ENCODE results near the gene NUP210L.

NUP210L gene

GRCh38 chr1:153962088-153963029, 192.5 kb downstream of the NUP210L start:
- DNase-seq: no peak

- no peak for DNase-seq
These were observed 193.5 kb downstream of the NUP210L start for GRCh38 chr1:153961421-153961820.

- DNase-seq: no peak
These were observed 194.7 kb downstream of the NUP210L start for GRCh38 chr1:153960206-153960605.

- DNase-seq: no peak
These were observed 195.4 kb downstream of the NUP210L start for GRCh38 chr1:153959454-153959853.

- DNase-seq: no peak
These were observed 196.0 kb downstream of the NUP210L start for GRCh38 chr1:153958961-153959260.

GRCh38 chr1:153958111-153958960, 196.5 kb downstream of the NUP210L start, which contains the start of gene CRTC2:
Gene CRTC2 (minus strand): TSS chr1:153958612. CDS start chr1:153958497, 115 bp downstream.
- DNase-seq: peak; percentile 94 to 96

- DNase-seq: peak in 1 of 2 donors; percentile 29
These were observed 197.1 kb downstream of the NUP210L start for GRCh38 chr1:153957744-153958110.

GRCh38 chr1:153956997-153957715, 197.7 kb downstream of the NUP210L start:
- DNase-seq: no peak

GRCh38 chr1:153954826-153955225, 200.0 kb downstream of the NUP210L start:
- no peak for DNase-seq

GRCh38 chr1:153953859-153954365, 201.0 kb downstream of the NUP210L start:
- DNase-seq: no peak

- no peak for DNase-seq
These were observed 203.1 kb downstream of the NUP210L start for GRCh38 chr1:153951801-153952200.

- DNase-seq: no peak
These were observed 203.7 kb downstream of the NUP210L start for GRCh38 chr1:153951183-153951582.

- DNase-seq: peak; percentile 63 to 69
These were observed 208.1 kb downstream of the NUP210L start, which contains the start of gene DENND4B for GRCh38 chr1:153946622-153947241. Gene DENND4B (minus strand): TSS chr1:153946718. CDS start chr1:153944374, 2,344 bp downstream.

GRCh38 chr1:153945795-153946621, 208.9 kb downstream of the NUP210L start:
- peak; percentile 56 to 62 for DNase-seq

GRCh38 chr1:153945131-153945794, 209.6 kb downstream of the NUP210L start:
- DNase-seq: peak; percentile 55 to 57

GRCh38 chr1:153944827-153945117, 210.1 kb downstream of the NUP210L start:
- no peak for DNase-seq

- no peak for DNase-seq
These were observed 210.7 kb downstream of the NUP210L start for GRCh38 chr1:153944005-153944826.

- DNase-seq: no peak
These were observed 211.9 kb downstream of the NUP210L start for GRCh38 chr1:153942766-153943549.

Measured in stimulated activated CD4-positive, alpha-beta T cell treated with anti-CD3 and anti-CD28 coated beads, Interleukin-2, amount 100 ng/mL, for 48 hours (primary cell).